Common myeloid progenitor, CD34-positive (primary cell): ENCODE data around the gene TRABD2A.

Experiments
- CTCF ChIA-PET: fragments of 350-600 bp; sonication (Branson Sonifier 250); formaldehyde crosslinking; loops from one replicate; lab custom pipeline; 2021; ENCODE audit warnings: antibody characterized with exemption; lab: Charles Lee
- POLR2A ChIA-PET: fragments of 350-600 bp; sonication (Branson Sonifier 250); formaldehyde crosslinking; loops from one replicate; lab custom pipeline; 2021; ENCODE audit warnings: antibody characterized with exemption; lab: Charles Lee
- DNase-seq, 3 donors: peaks; one replicate each; pipeline versions ENCODE4 v3.0.0 to v3.0.0-alpha.2; 2013
- H3K27ac ChIP-seq, 2 experiments: 1 replicate in 1 of 2; 2 replicates in 1 of 2; pipeline ENCODE4 v1.7.0; 2013; ENCODE audit warnings: inconsistent platforms in 2 of 2, low read length in 2 of 2, mild to moderate bottlenecking in 2 of 2, low read depth in 1 of 2, moderate library complexity in 1 of 2; ENCODE audit not compliant: severe bottlenecking in 2 of 2, insufficient read depth in 1 of 2, poor library complexity in 1 of 2
- H3K27me3 ChIP-seq, 5 experiments: replicated peaks in 2 of 5; 1 replicate in 3 of 5; 2 replicates in 2 of 5; pipeline versions ENCODE4 v1.6.1 to v1.7.0; 2013; ENCODE audit warnings: low read length in 4 of 5, mild to moderate bottlenecking in 2 of 5, moderate library complexity in 2 of 5, inconsistent platforms in 1 of 5; ENCODE audit not compliant: insufficient read depth in 5 of 5, control insufficient read depth in 4 of 5
- H3K36me3 ChIP-seq, 4 experiments: 1 replicate in 2 of 4; 2 replicates in 2 of 4; pipeline versions ENCODE4 v1.6.1 to v1.7.0; 2013; ENCODE audit warnings: low read length in 3 of 4, control low read depth in 1 of 4, mild to moderate bottlenecking in 1 of 4; ENCODE audit not compliant: control insufficient read depth in 4 of 4, insufficient read depth in 4 of 4
- H3K4me1 ChIP-seq, 4 experiments: 1 replicate in 3 of 4; 2 replicates in 1 of 4; pipeline versions ENCODE4 v1.6.1 to v1.7.1; 2013; ENCODE audit warnings: low read length in 3 of 4, mild to moderate bottlenecking in 3 of 4, control low read depth in 1 of 4, inconsistent platforms in 1 of 4, moderate library complexity in 1 of 4; ENCODE audit not compliant: control insufficient read depth in 4 of 4, insufficient read depth in 4 of 4; ENCODE audit errors: control extremely low read depth in 1 of 4
- H3K4me3 ChIP-seq, 7 experiments: 1 replicate in 4 of 7; 2 replicates in 3 of 7; pipeline versions ENCODE4 v1.5.1 to v1.7.0; 2013; ENCODE audit warnings: mild to moderate bottlenecking in 7 of 7, low read length in 6 of 7, moderate library complexity in 6 of 7, inconsistent platforms in 2 of 7, low read depth in 2 of 7, control low read depth in 1 of 7; ENCODE audit not compliant: insufficient read depth in 4 of 7, control insufficient read depth in 1 of 7; ENCODE audit errors: extremely low read depth in 1 of 7
- H3K9me3 ChIP-seq, 5 experiments: 1 replicate in 4 of 5; 2 replicates in 1 of 5; pipeline versions ENCODE4 v1.6.1 to v1.7.1; 2013; ENCODE audit warnings: low read length in 4 of 5, mild to moderate bottlenecking in 2 of 5, inconsistent platforms in 1 of 5, low read depth in 1 of 5, moderate library complexity in 1 of 5; ENCODE audit not compliant: control insufficient read depth in 4 of 5, insufficient read depth in 2 of 5; ENCODE audit errors: control extremely low read depth in 1 of 5
- WGBS: methylation state at CpG from one replicate; pipeline ENCODE4 v1.1.5; 2013; ENCODE audit not compliant: insufficient coverage; 5-methylcytosine and 5-hydroxymethylcytosine counted together

The TRABD2A gene

DNA sequence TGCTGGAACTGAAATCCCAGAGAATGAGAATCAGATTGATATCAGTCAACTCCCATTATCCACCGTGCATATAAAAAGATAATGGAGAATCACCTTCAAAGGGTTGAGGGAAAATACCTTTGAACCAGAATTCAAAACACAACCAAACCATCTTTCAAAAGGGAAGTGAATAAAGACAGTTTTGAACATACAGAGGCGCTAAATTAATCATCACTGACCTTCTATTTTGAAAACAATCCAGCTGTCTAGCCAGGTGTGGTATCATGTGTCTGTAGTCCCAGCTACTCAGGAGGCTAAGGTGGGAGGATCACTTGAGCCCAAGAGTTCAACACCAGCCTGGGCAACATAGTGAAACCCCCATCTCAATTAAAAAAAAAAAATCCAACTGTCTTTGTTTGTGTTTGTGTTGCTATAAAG lies 63.6 kb downstream of the TRABD2A start:
- 100% methylated on average over 1 of the region's 2 CpGs for WGBS
- CTCF ChIA-PET = no interaction called here
- no peaks in the 10 kb centered on the region for H3K4me1 ChIP-seq
- no peak overlapping the region for H3K4me3 ChIP-seq
- H3K9me3 ChIP-seq = no peaks in the 10 kb centered on the region
- H3K36me3 ChIP-seq = no peaks in the 10 kb centered on the region
- DNase-seq = no peak
- H3K27me3 ChIP-seq = no peaks in the 10 kb centered on the region
- POLR2A ChIA-PET = no interaction called here
- no peak overlapping the region for H3K27ac ChIP-seq

DNA sequence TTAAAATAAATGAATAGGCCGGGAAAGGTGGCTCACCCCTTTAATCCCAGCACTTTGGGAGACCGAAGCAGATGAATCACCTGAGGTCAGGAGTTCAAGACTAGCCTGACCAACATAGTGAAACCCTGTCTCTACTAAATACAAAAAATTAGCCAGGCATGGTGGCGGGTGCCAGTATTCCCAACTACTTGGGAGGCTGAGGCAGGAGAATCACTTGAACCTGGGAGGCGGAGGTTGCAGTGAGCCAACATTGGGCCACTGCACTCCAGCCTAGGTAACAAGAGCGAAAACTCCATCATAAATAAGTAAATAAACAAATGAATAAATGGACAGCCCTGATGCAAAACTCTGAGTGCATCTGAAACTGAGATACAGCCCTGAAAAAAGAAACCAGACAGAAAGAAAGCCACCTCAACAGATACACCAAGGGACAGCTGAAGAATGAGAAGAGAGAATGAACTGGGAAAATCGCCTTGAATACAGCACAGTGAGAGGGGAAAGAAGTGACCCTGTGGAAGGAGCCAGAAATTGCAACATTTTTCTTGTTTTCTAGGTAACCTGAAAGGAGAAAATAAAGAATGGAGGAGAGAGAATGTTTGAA lies 64.4 kb downstream of the TRABD2A start:
- Histone ChIP-seq H3K9me3 (no peaks in the 10 kb centered on the region), H3K4me1 (no peaks in the 10 kb centered on the region), H3K27me3 (no peaks in the 10 kb centered on the region), H3K4me3 (no peak overlapping the region), H3K36me3 (no peaks in the 10 kb centered on the region), H3K27ac (no peak overlapping the region)
- CTCF ChIA-PET = no interaction called here
- POLR2A ChIA-PET = no interaction called here
- no peak for DNase-seq
- 100% methylated on average over 1 of the region's 6 CpGs for WGBS

DNA sequence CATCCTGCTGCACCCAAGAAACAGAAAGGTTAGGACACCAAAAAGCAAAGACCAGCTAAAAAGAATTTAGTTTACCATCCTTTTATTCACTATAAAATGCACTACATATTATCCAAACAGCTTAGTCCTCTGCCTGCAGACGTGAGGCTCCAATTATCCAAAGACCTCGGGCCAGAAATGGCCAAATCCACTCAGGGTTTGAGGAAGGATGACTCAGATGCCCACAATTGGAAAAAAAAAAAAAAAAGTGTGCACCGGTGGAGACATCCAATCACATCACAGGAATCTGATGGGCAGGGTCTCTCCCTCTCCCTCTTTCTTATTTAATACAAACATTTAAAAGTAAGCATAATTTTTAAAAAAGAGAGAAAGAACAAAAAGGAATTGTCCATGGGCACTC lies 65.7 kb downstream of the TRABD2A start:
- H3K4me1 ChIP-seq = no peaks in the 10 kb centered on the region
- no peaks in the 10 kb centered on the region for H3K9me3 ChIP-seq
- ChIA-PET POLR2A (no interaction called here), CTCF (no interaction called here)
- no peak overlapping the region for H3K4me3 ChIP-seq
- WGBS = 92% methylated on average over 2 of the region's 3 CpGs
- no peak for DNase-seq
- H3K27me3 ChIP-seq = no peaks in the 10 kb centered on the region
- no peaks in the 10 kb centered on the region for H3K36me3 ChIP-seq
- no peak overlapping the region for H3K27ac ChIP-seq

DNA sequence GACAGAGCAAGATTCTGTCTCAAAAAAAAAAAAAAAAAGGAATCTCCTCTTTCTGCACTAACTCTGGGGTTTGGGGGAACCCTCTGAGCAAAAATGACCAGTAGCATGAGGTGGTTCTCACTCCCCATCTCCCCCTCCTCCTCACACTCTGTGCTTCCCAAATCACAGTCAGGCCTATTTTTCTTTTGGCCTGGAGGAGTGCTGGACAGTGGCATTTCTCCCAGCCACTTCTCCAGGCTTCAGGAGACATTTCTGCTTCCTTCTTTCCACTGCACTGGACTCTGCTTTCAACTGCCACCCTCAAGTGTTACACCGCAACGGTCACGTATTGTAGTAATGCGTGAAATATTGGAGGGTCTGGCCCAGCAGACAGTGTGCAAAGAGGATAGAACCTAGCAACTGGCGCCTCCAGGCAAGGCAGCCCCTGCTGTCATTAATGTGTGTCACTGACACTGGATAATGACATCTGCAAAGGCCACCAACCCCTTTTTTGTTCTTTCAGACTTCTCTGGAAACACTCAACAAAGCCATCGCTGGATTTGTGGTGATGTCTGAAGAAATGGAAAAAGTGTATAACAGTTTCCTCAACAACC lies 68.9 kb downstream of the TRABD2A start:
- Histone ChIP-seq H3K9me3 (no peaks in the 10 kb centered on the region), H3K27me3 (no peaks in the 10 kb centered on the region), H3K4me1 (peaks cover 0 to 2% (median under 1%) of the 10 kb centered on the region in 4 experiments), H3K4me3 (no peak overlapping the region), H3K36me3 (no peaks in the 10 kb centered on the region), H3K27ac (no peak overlapping the region)
- 83% methylated on average over 1 of the region's 6 CpGs for WGBS
- ChIA-PET POLR2A (no interaction called here), CTCF (no interaction called here)
- DNase-seq = no peak

DNA sequence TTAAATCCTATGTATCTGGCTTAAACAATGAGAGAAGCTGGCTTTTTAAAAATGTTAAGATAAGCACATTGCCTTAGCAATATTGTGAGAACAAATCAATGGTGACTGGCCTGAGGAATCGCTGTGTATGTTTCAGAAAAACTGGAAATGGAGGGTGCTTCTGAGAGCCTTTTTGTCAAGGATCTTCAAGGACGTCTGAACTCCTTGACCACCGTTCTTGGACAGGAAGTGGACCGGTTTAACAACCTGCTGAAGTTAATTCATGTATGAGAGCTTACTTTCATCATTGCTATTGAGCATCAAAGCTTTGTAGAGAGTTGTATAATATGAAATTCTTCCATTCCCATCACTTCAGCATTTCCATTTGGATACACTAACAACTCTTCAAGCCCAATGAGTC lies 72.6 kb downstream of the TRABD2A start:
- no peak overlapping the region for H3K27ac ChIP-seq
- POLR2A ChIA-PET = no interaction called here

DNA sequence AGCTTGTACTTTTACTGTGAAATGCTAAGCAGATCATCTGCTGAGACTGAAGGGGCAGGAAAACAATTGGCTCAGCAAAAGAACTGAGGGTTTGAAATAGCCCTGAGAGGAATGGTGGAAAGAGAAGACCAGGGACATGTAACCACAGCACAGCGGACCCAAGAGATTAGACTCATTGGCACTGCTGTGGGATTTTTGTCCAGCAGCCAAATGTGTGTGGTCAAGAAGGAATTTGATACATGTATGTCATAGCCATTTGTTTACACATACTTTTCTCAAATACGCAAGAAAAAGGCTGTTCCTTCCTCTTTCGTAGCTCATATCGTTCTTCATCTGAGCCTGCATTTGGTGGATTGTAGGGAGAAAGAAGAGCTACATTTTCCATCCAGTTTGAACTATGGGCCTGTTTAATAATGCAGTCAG lies 73.8 kb downstream of the TRABD2A start:
- Histone ChIP-seq H3K9me3 (peaks cover 0 to 3% (median 0%) of the 10 kb centered on the region in 5 experiments), H3K4me3 (peak overlapping the region in 1 of 7 experiments; percentile 43), H3K27ac (no peak overlapping the region), H3K36me3 (no peaks in the 10 kb centered on the region), H3K4me1 (peaks cover 0 to 6% (median 3%) of the 10 kb centered on the region in 4 experiments), H3K27me3 (no peaks in the 10 kb centered on the region)
- CTCF ChIA-PET = interaction anchor here (1.1 kb wide), 1 partner anchor 35 kb away, joined by 3 read pairs; no protein-coding TSS in a partner anchor
- POLR2A ChIA-PET = no interaction called here
- peak; percentile 23 to 47 (median 35) for DNase-seq
- 0% methylated on average over 1 of the region's 4 CpGs for WGBS

More for the DNA sequence above, 72.6 kb downstream of the TRABD2A start:
- no peak for DNase-seq
- WGBS = 100% methylated on average over 1 of the region's 4 CpGs
- Histone ChIP-seq H3K9me3 (no peaks in the 10 kb centered on the region), H3K4me3 (no peak overlapping the region), H3K27me3 (no peaks in the 10 kb centered on the region), H3K4me1 (peaks cover 0 to 6% (median 3%) of the 10 kb centered on the region in 4 experiments), H3K36me3 (no peaks in the 10 kb centered on the region)
- CTCF ChIA-PET = no interaction called here

DNA sequence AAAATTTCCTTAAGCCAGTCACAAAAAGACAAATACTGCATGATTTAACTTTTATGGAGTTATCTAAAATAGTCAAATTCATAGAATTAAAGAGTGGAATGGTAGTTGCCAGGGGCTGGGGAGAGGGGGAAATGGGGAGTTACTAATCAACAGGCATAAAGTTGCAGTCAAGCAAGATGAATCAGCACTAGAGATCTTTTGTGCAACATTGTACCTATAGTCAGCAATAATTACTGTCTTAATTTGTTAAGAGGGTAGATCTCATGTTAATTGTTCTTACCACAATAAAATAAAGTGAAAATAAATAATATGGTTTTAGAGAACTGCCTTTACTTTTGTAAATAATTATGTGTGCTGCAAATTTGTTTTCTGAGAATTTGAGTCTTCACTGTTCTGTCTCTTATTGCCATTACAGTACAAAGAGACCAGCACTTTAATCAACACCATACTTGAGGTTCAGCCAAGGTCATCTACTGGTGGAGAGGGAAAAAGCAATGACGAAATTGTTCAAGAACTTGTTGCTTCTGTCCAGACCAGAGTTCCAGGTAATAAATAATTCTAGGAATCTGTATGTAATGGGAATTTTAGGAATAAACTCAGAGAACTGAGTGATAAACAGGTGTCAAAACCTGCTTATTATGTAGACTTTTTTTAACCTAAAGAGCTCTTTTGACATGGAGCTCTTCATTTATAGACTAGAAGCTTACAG lies 75.5 kb downstream of the TRABD2A start:
- CTCF ChIA-PET = no interaction called here
- Histone ChIP-seq H3K9me3 (peaks cover 0 to 6% (median 0%) of the 10 kb centered on the region in 5 experiments), H3K27ac (no peak overlapping the region), H3K36me3 (no peaks in the 10 kb centered on the region), H3K27me3 (no peaks in the 10 kb centered on the region), H3K4me1 (peaks cover 0 to 6% (median 3%) of the 10 kb centered on the region in 4 experiments), H3K4me3 (no peak overlapping the region)
- 100% methylated on average over 1 of the region's 1 CpG for WGBS
- POLR2A ChIA-PET = no interaction called here
- no peak for DNase-seq
